IPS-18a (cell line): Measurements from ENCODE around the gene ATG9A.

Source experiments
- H3K27ac ChIP-seq: one replicate; pipeline ENCODE4 v1.5.1; 2013; ENCODE audit warnings: low read length
- H3K27me3 ChIP-seq: one replicate; pipeline ENCODE4 v1.6.1; 2013; ENCODE audit warnings: mild to moderate bottlenecking, low read length; ENCODE audit not compliant: control insufficient read depth, insufficient read depth
- H3K36me3 ChIP-seq: one replicate; pipeline ENCODE4 v1.6.1; 2013; ENCODE audit warnings: low read depth, low read length; ENCODE audit not compliant: control insufficient read depth
- H3K4me1 ChIP-seq: one replicate; pipeline ENCODE4 v1.6.1; 2013; ENCODE audit warnings: low read depth, low read length; ENCODE audit not compliant: control insufficient read depth
- H3K4me3 ChIP-seq: one replicate; pipeline ENCODE4 v1.5.1; 2013; ENCODE audit warnings: low read length
- H3K9ac ChIP-seq: one replicate; pipeline ENCODE4 v1.6.1; 2013; ENCODE audit warnings: mild to moderate bottlenecking, low read length, moderate library complexity
- H3K9me3 ChIP-seq: one replicate; pipeline ENCODE4 v1.6.1; 2013; ENCODE audit warnings: low read depth, low read length; ENCODE audit not compliant: control insufficient read depth

Gene ATG9A

DNA sequence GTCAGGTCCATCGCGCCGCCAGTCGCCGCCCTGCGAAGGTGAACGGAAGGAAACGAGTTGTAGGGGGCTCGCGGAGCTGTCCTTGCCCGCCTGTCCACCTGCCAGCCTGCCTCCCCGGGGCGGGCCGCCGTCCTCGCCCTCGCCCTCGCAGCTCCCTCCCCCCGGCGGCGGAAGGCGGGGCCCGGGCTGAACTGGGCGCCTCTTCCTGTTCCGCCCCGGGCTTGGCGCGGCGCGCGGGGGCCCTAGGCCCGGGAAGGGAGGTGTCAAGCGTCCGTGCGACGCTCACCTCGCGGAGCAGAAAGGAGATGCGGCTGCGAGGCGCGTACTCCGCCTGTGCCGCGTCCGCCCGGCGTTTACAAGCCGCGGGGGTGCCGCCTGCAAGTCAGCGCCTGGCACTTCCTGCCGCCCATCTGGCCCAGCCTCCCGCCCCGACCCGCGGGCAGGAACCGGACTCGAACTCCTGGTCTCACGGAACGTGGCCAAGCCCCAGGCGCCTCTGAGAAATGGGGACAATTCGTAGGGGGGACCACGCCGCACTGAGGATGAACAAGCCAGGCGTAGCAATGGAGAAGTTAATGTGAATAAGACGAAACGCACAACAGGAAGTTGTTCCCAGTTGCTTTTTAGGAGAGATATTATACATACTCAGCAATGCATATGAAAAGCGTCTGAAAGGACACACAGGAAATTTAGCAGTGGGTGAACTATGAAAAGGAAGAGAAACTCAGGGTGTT is 52.5 kb downstream of the ATG9A start, which contains the start of gene CNPPD1:
CNPPD1 (minus strand) TSS at position 108 of the 734 bp plus-strand sequence; CDS start at position 11, 97 bp downstream.
- H3K36me3 ChIP-seq: peaks cover 19% of the 10 kb centered on the region
- peaks cover 5% of the 10 kb centered on the region for H3K4me1 ChIP-seq
- peak within 1 kb of the TSS; percentile 76 for H3K4me3 ChIP-seq
- H3K27me3 ChIP-seq: no peaks in the 10 kb centered on the region
- H3K9me3 ChIP-seq: no peaks in the 10 kb centered on the region
- no peak within 1 kb of the TSS for H3K27ac ChIP-seq
- peak within 1 kb of the TSS; percentile 6 for H3K9ac ChIP-seq

DNA sequence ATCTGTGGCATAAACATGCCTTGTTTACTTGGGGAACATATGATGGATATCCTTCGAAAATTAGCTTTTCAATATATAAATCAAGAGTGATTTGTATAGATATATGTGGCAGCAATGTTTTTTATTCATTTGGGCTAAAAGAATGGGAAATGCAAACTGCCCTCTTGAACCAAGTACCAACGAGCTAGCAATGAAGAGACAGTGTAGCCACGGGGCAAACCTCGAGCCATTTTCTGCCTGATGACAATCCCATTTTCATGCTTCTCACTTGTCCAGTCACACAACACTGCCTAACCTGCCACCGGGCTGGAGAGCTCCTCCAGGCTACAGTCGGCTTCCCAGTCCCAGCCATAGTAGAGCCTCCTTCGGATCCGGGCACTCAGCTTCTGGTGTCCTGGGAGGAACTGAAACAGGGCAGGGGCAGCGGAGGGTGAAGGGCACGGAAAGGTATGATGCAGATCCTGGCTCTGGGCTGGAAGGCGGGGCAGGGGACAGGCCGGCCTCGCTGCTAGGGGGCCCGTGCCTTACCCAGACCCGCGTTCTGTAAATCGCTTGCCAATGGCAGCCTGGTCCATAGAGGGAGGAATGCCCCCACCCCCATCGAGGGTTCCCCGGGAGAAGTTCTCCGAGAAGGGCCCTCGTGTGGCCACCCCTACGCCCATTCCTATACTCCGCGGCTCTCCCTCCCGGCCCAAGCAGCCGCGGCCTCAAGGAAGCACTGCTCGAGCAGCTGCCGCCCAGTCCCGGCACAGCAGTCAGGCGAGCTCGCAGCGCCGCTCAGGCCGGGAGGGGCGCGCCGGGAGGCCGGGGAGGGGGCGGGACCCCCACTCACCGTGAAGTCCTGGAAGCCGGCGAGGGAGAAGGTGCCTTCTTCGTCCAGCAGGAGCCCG is 53.3 kb downstream of the ATG9A start:
- no peaks in the 10 kb centered on the region for H3K27me3 ChIP-seq
- H3K9me3 ChIP-seq: no peaks in the 10 kb centered on the region
- no peak overlapping the region for H3K27ac ChIP-seq

DNA sequence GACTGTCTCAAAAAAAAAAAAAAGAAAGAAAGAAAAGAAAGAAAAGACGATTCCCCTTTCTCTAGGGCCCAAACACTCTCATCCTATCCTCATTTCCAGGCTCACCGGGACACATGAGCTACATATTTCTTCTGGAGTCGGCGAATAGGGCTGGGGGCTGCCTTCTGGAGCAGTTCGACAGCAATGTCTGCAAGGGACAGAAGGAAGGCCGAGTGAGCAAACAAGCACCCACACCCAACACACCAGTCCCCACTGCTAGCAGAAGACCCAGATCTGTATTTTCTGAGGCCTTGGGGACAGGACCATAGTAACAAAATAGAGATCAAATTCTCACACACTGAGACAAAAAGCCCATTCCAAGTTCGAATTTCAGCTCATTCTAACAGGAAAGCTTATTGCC is 54.0 kb downstream of the ATG9A start:
- H3K27ac ChIP-seq: no peak overlapping the region
- no peak overlapping the region for H3K9ac ChIP-seq
- H3K36me3 ChIP-seq: peaks cover 7% of the 10 kb centered on the region

More for the DNA sequence above, 53.3 kb downstream of the ATG9A start:
- Histone ChIP-seq H3K9ac (peak overlapping the region; percentile 6), H3K4me3 (peak overlapping the region; percentile 76), H3K4me1 (peaks cover 5% of the 10 kb centered on the region), H3K36me3 (peaks cover 11% of the 10 kb centered on the region)

DNA sequence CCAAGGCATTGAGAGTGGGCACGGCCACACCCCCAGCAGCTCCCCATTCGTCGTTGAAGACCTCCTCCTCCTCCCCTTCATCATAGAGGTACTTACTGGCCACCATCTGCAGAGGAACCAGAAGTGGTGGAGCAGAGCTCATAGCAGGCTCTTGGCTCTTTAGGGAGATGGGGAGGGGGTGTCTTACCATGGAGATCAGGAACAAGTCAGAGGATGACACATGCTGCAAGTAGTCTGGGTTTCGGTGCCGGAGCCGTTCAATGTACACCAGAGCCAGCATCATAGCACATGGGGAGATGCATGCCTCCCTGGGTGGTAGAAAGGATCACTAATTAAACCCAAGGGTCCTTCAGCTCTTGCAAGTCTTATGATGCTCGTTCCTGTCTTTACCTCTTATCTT is 54.6 kb downstream of the ATG9A start:
- Histone ChIP-seq H3K9me3 (no peaks in the 10 kb centered on the region), H3K36me3 (peaks cover 2% of the 10 kb centered on the region), H3K27ac (no peak overlapping the region), H3K9ac (no peak overlapping the region), H3K4me3 (no peak overlapping the region), H3K27me3 (no peaks in the 10 kb centered on the region), H3K4me1 (peaks cover 5% of the 10 kb centered on the region)

More for the DNA sequence above, 54.0 kb downstream of the ATG9A start:
- Histone ChIP-seq H3K9me3 (no peaks in the 10 kb centered on the region), H3K27me3 (no peaks in the 10 kb centered on the region), H3K4me3 (peak overlapping the region; percentile 76), H3K4me1 (peaks cover 5% of the 10 kb centered on the region)

DNA sequence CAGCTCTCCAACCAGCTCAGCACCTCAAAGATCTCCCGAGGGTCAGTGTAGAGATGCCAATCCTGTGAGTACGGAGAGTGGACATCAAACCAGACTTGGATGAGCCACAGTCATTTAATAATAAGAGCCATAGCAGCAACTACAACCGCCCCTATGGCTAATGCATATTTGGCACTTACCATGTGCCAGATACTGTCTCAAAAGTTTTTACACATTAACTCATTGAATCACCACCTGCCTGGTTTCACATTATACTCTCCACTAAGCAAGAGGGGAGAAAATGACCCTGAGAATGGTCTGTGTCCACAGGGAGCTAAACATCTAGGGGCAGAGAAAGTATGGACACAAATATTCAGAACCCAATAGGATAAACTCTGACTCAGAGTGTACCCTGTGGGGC is 55.3 kb downstream of the ATG9A start:
- Histone ChIP-seq H3K27me3 (no peaks in the 10 kb centered on the region), H3K9ac (no peak overlapping the region), H3K4me3 (no peak overlapping the region), H3K27ac (no peak overlapping the region), H3K36me3 (no peaks in the 10 kb centered on the region), H3K4me1 (peaks cover 4% of the 10 kb centered on the region), H3K9me3 (no peaks in the 10 kb centered on the region)

DNA sequence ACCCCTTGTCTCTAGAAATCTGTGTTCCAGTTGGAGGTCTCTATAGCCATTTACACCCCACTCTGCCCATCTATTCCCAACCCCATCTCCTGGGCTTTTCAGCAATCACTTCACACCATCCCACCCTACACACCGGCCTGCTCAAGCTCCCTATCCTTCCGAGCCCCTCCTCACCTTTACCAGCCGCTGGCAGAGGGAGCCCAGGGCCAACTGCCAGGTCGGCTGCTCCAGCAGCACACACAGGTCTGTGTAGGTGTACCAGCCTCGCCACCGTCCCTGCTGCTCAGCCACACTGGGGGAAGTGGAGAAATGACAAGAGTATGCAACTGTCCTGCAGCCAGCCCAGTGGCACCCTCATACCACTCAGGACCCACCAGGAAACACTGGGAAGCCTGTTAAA is 56.3 kb downstream of the ATG9A start:
- no peak overlapping the region for H3K27ac ChIP-seq
- no peak overlapping the region for H3K9ac ChIP-seq
- no peaks in the 10 kb centered on the region for H3K9me3 ChIP-seq
- H3K4me1 ChIP-seq: no peaks in the 10 kb centered on the region
- no peak overlapping the region for H3K4me3 ChIP-seq
- no peaks in the 10 kb centered on the region for H3K27me3 ChIP-seq
- no peaks in the 10 kb centered on the region for H3K36me3 ChIP-seq

DNA sequence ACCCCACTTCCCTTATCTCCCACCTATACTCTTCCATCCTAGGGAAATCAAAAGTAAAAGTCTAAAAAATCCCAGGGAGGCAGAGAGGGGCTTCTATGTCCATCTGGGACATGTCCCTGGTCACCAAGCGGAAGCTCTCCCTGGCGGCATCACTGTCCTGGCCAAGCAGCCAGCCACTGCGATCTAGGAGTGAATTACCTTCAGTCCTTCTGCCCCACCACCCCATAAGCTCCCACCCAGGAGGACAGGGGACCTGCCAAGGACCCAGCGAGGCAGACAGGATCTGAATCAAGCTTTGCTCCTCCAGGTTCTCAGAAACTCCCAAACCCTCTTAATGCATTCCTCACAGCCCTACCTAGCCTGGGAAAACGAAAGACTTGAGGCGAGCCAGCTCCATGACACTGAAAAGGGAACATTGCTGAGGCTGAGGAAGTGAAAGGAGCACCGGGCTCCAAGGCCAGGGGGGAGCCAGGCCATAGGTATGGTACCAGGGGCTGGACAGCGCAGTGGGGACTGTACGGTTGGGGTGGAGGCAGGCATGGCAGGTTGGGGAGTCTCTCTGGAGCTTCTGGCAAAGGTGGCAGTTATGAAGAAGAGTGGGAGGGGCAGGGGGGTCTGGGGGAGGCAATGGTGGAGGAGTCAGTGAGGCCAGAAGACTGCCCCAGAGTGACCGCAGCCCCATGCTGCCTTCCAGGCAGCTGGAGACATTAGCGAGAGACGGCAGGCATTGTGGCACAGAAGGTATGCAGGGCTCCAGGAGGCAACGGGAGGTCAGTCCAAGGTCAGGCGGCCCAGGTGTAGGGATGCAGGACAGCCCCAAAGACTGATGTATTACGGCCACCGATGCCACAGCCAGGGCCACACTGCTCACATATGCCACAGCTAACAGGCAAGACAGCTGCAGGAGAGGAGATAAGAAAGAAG is 56.9 kb downstream of the ATG9A start:
- no peaks in the 10 kb centered on the region for H3K36me3 ChIP-seq
- no peaks in the 10 kb centered on the region for H3K9me3 ChIP-seq
- H3K9ac ChIP-seq: no peak overlapping the region
- no peaks in the 10 kb centered on the region for H3K27me3 ChIP-seq
- H3K4me3 ChIP-seq: no peak overlapping the region
- no peaks in the 10 kb centered on the region for H3K4me1 ChIP-seq
- no peak overlapping the region for H3K27ac ChIP-seq

DNA sequence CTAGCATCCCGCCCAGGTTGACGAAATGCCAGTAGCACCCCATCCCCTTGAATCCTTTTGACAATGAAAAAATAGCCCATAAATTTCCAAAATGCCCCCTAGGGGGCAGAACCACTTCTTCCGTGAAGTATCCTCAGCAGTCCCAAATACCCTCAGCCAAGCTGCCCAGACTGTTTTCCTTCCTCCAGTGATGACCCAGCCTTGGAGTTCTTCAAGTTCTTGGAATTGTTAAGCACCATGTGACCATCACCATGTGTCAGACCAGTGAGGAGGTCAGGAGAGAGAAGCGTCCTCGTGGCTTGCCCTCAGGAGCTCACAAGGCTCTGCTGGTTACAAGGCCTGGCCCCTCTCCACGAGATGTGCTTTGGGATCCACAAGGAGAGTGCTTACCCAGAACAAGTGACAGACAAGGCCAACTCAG is 58.2 kb downstream of the ATG9A start:
- H3K4me3 ChIP-seq: no peak overlapping the region
- H3K36me3 ChIP-seq: no peaks in the 10 kb centered on the region
- no peaks in the 10 kb centered on the region for H3K27me3 ChIP-seq
- no peaks in the 10 kb centered on the region for H3K9me3 ChIP-seq
- no peaks in the 10 kb centered on the region for H3K4me1 ChIP-seq
- H3K9ac ChIP-seq: no peak overlapping the region
- no peak overlapping the region for H3K27ac ChIP-seq

DNA sequence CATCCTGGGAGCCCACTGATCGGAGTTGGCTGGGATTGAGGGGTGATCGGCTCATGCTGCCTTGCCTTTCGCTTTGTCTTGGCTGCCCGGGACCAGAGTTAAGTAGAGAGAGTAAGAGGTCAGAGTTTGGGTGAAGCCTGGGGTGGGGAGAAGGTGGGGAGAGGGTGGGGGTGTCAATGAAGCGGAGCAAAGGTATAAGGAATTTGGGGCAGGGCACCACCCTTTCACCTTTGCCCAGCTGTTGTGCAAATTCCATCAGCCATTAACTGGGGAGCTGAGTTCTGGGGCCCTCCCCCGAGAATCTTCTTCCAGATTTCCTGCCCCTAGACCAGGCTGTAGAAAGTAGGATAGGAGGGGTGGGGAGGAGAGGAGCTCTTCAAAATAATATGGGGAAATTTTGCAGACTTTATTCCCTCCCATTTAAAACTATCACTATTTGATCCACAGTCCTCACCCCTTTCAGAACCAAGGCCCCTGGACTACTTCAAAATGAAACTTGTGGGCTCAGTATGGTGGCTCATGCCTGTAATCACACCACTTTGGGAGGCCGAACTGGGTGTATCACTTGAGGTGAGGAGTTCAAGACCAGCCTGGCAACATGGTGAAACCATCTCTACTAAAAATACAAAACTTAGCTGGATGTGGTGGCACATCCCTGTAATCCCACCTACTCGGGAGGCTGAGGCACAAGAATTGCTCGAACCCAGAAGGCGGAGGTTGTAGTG is 59.3 kb downstream of the ATG9A start, which contains the start of gene SLC23A3:
SLC23A3 (minus strand) TSS at position 100 of the 725 bp plus-strand sequence; CDS start at position 55, 45 bp downstream.
- H3K9me3 ChIP-seq: no peaks in the 10 kb centered on the region
- H3K36me3 ChIP-seq: no peaks in the 10 kb centered on the region
- no peak within 1 kb of the TSS for H3K27ac ChIP-seq
- no peaks in the 10 kb centered on the region for H3K4me1 ChIP-seq
- H3K4me3 ChIP-seq: no peak within 1 kb of the TSS
- no peak within 1 kb of the TSS for H3K9ac ChIP-seq
- H3K27me3 ChIP-seq: no peaks in the 10 kb centered on the region
